K562 (cell line): ENCODE measurements around the gene E2F3. TPM values are rescaled to one million over a fixed set of nuclear protein-coding genes. Genes with fewer than 3 reads are reported as not detected.

ENCODE experiments used
- AFF4 ChIP-seq: sonication (generic); formaldehyde crosslinking; IDR thresholded peaks from 2 replicates; pipeline ENCODE4 v1.8.0; 2023; ENCODE audit warnings: mild to moderate bottlenecking, missing genetic modification reagents
- BCLAF1 ChIP-seq, 2 experiments: fragments of 450-650 bp in 1 of 2; IDR thresholded peaks; 2 replicates each; pipeline ENCODE4 v1.6.1; 2011 to 2017; ENCODE audit warnings: low read depth in 2 of 2, antibody characterized with exemption in 1 of 2, borderline replicate concordance in 1 of 2, low read length in 1 of 2, mild to moderate bottlenecking in 1 of 2, mixed read lengths in 1 of 2; ENCODE audit not compliant: control insufficient read depth in 1 of 2
- CBX1 ChIP-seq: sonication (generic); IDR thresholded peaks from 2 replicates; pipeline ENCODE4 v1.6.1; 2016; ENCODE audit warnings: antibody characterized with exemption, low read depth, mild to moderate bottlenecking
- DPF2 ChIP-seq: fragments of 450-650 bp; IDR thresholded peaks from 2 replicates; pipeline ENCODE4 v1.6.1; 2016
- EP400 ChIP-seq: fragments of 450-650 bp; IDR thresholded peaks from 2 replicates; pipeline ENCODE4 v1.6.1; 2017; ENCODE audit warnings: antibody characterized with exemption, mild to moderate bottlenecking, moderate library complexity
- ERF ChIP-seq: fragments of 450-650 bp; formaldehyde crosslinking; IDR thresholded peaks from 2 replicates; pipeline ENCODE4 v1.4.0; 2020; ENCODE audit warnings: mild to moderate bottlenecking, mixed read lengths
- ETS1 ChIP-seq: conservative IDR thresholded peaks from 2 replicates; pipeline ENCODE4 v1.6.1; 2011; ENCODE audit warnings: low read depth, mild to moderate bottlenecking, low read length; ENCODE audit not compliant: control insufficient read depth
- FIP1L1 ChIP-seq: fragments of 200-400 bp; formaldehyde crosslinking; IDR thresholded peaks from 2 replicates; pipeline ENCODE4 v1.6.1; 2018; ENCODE audit warnings: mild to moderate bottlenecking, low read depth, low read length; ENCODE audit not compliant: poor library complexity, severe bottlenecking
- HMG20B ChIP-seq: fragments of 250-450 bp; sonication (Bioruptor Pico); IDR thresholded peaks from 2 replicates; pipeline ENCODE4 v1.5.0; 2021; ENCODE audit warnings: mild to moderate bottlenecking
- HNRNPL ChIP-seq: fragments of 200-400 bp; formaldehyde crosslinking; IDR thresholded peaks from 2 replicates; pipeline ENCODE4 v1.6.1; 2017; ENCODE audit warnings: low read depth, mild to moderate bottlenecking, low read length
- KDM1A ChIP-seq, 2 experiments: fragments of 450-650 bp; IDR thresholded peaks; 2 replicates each; pipeline ENCODE4 v1.6.1; 2016; ENCODE audit warnings: mild to moderate bottlenecking in 2 of 2
- NFATC3 ChIP-seq: fragments of 450-650 bp; IDR thresholded peaks from 2 replicates; pipeline ENCODE4 v1.6.1; 2017; ENCODE audit warnings: mild to moderate bottlenecking
- PRPF4 ChIP-seq: fragments of 200-400 bp; formaldehyde crosslinking; IDR thresholded peaks from one replicate; pipeline ENCODE4 v1.6.1; 2017; ENCODE audit warnings: low read length, low read depth, mild to moderate bottlenecking; ENCODE audit not compliant: insufficient read depth, poor library complexity, severe bottlenecking
- SMAD1 ChIP-seq: fragments of 150-350 bp; IDR thresholded peaks from 2 replicates; pipeline ENCODE4 v1.6.1; 2014; ENCODE audit warnings: low read length, low read depth; ENCODE audit not compliant: partially characterized antibody
- SRSF1 ChIP-seq: fragments of 200-400 bp; formaldehyde crosslinking; IDR thresholded peaks from 2 replicates; pipeline ENCODE4 v1.6.1; 2017; ENCODE audit warnings: mild to moderate bottlenecking, low read depth, low read length, moderate library complexity
- SUPT5H ChIP-seq: fragments of 450-650 bp; IDR thresholded peaks from 2 replicates; pipeline ENCODE4 v1.6.1; 2016
- THRA ChIP-seq: fragments of 450-650 bp; IDR thresholded peaks from 2 replicates; pipeline ENCODE4 v1.6.1; 2017; ENCODE audit warnings: mild to moderate bottlenecking, moderate library complexity
- ZNF282 ChIP-seq: sonication (generic); formaldehyde crosslinking; IDR thresholded peaks from 2 replicates; pipeline ENCODE4 v1.8.1; 2023; ENCODE audit warnings: missing genetic modification reagents
- polyA plus RNA-seq, 8 experiments: library from polyadenylated mRNA; depleted of rRNA in 4 of 8; stranded (reverse) in 5 of 8; unstranded in 3 of 8; fragments of >200 nt; fragmentation: Nextera tagmentation in 2 of 8; fragmentation: Illumina TruSeq in 1 of 8; extraction: Ambion mirVana in 2 of 8; extraction: Trizol in 1 of 8; gene quantifications; 2 replicates each; pipeline versions ENCODE4 v1.2.1 to v1.2.3, GENCODE V29; 2011 to 2014; ENCODE audit warnings: inconsistent platforms in 1 of 8, missing spikeins in 1 of 8
- total RNA-seq, 7 experiments: library from RNA; depleted of rRNA in 6 of 7; stranded (reverse); fragments of >200 nt in 6 of 7; fragmentation: Illumina TruSeq in 2 of 7; extraction: Trizol in 2 of 7; gene quantifications; 2 replicates each; pipeline versions ENCODE4 v1.2.1 to v1.2.3, GENCODE V29; 2011 to 2021; ENCODE audit warnings: low replicate concordance in 1 of 7

The E2F3 gene
- total and polyA plus RNA-seq, 9 of the 15 experiments (the other 6 are each of a cell fraction or from before 2014, with no cell fraction given), result 11.1 to 44.7 (median 27.2) TPM

- TF ChIP-seq AFF4 (CRISPR knock-in tag), result peak; percentile 83
- peak; percentile 100 for TF ChIP-seq FIP1L1
- TF ChIP-seq DPF2, result peak; percentile 27
- no peak; a peak in 1 of 4 replicates for TF ChIP-seq KDM1A (IDR thresholded peaks at IDR 0.05)
- 0 out of 2 replicates have a peak, but pooled peaks have one; percentile 20 for TF ChIP-seq CBX1
- peak; percentile 50; the same call in 1 of the 2 replicates for TF ChIP-seq EP400
- TF ChIP-seq SUPT5H, result peak; percentile 46; the same call in 1 of the 2 replicates
- 0 out of 2 replicates have a peak, but pooled peaks have one; percentile 91 for TF ChIP-seq ZNF282
- no peak for TF ChIP-seq HMG20B (CRISPR knock-in tag)
- TF ChIP-seq ERF (CRISPR knock-in tag), result peak; percentile 14; the same call in 1 of the 2 replicates
- peak; percentile 56; the same call in 1 of the 2 replicates for TF ChIP-seq ETS1
- TF ChIP-seq THRA, result no peak
- TF ChIP-seq SMAD1, result peak; percentile 45
- TF ChIP-seq SRSF1, result peak; percentile 22
- no peak for TF ChIP-seq NFATC3
- TF ChIP-seq PRPF4, result peak; percentile 85
- 0 out of 4 replicates have a peak, but pooled peaks of 1 of the 2 experiments have one; percentile 13 for TF ChIP-seq BCLAF1 (IDR thresholded peaks at IDR 0.05; ENCODE audit: borderline replicate concordance in 1 of 2, control insufficient read depth in 1 of 2, low read depth in 2 of 2, low read length in 1 of 2)
- peak; percentile 79; the same call in 1 of the 2 replicates for TF ChIP-seq HNRNPL
These were observed 827 bp downstream of the E2F3 start (continued) for GRCh38 chr6:20402342-20403069.
